ENCODE data around the gene MFSD6. TPM values are rescaled to one million over a fixed set of nuclear protein-coding genes. Genes with fewer than 3 reads are reported as not detected.

The MFSD6 gene
- total RNA-seq, 1 donor from 2014 or later = 52.4 TPM

- no peaks in the 10 kb centered on the region for H3K36me3 ChIP-seq (ENCODE audit: control insufficient read depth, insufficient read depth, low read length)
- H3K4me3 ChIP-seq (ENCODE audit: low read depth, low read length) = no peak overlapping the region
- TF ChIP-seq CTCF (IDR thresholded peaks at IDR 0.05; ENCODE audit: insufficient read depth, low read length, poor library complexity, severe bottlenecking) = no peak
- H3K27me3 ChIP-seq (ENCODE audit: control insufficient read depth, insufficient read depth, low read length) = no peaks in the 10 kb centered on the region
- no peak for DNase-seq (ENCODE audit: low read depth)
These were observed 41.8 kb downstream of the MFSD6 start for GRCh38 chr2:190449925-190450324.

- no peak for TF ChIP-seq CTCF (IDR thresholded peaks at IDR 0.05; ENCODE audit: insufficient read depth, low read length, poor library complexity, severe bottlenecking)
- no peak for DNase-seq (ENCODE audit: low read depth)
- Histone ChIP-seq H3K27me3 (ENCODE audit: control insufficient read depth, insufficient read depth, low read length) (no peaks in the 10 kb centered on the region), H3K4me3 (ENCODE audit: low read depth, low read length) (no peak overlapping the region), H3K36me3 (ENCODE audit: control insufficient read depth, insufficient read depth, low read length) (no peaks in the 10 kb centered on the region)
These were observed 42.2 kb downstream of the MFSD6 start for GRCh38 chr2:190450363-190450762.

DNA sequence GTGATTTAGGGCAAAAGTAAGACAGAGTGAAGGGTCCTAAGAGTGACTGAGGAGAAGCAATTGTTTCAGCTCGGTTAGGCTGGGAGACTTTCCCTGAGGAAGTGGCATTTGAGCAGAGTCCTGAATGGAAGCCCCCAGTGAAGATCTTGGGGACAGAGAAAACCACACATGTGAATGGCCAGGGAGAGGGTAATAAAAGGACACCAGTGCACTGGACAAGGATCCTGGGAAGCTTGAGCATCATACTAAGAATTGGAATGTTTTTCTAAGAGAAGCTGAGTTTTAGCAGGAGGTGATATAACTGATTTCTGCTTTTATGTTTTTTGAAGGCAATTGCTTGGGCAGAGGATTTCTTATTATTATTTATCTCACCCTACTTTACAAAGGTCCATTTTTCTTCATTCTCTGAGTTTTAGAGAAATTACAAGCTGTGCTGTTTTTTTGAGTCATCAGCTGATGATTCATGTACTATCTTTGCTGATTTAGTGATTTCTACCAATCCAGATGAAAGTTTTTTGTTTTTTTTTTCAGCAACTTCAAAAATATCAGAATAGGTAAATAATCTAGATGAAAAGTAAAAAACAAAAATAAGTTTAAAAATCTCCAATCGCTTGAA is 43.5 kb downstream of the MFSD6 start:
- no peak overlapping the region for H3K4me3 ChIP-seq (ENCODE audit: low read depth, low read length)
- H3K36me3 ChIP-seq (ENCODE audit: control insufficient read depth, insufficient read depth, low read length) = no peaks in the 10 kb centered on the region
- no peak for DNase-seq (ENCODE audit: low read depth)
- no peak for TF ChIP-seq CTCF (IDR thresholded peaks at IDR 0.05; ENCODE audit: insufficient read depth, low read length, poor library complexity, severe bottlenecking)
- H3K27me3 ChIP-seq (ENCODE audit: control insufficient read depth, insufficient read depth, low read length) = no peaks in the 10 kb centered on the region

DNA sequence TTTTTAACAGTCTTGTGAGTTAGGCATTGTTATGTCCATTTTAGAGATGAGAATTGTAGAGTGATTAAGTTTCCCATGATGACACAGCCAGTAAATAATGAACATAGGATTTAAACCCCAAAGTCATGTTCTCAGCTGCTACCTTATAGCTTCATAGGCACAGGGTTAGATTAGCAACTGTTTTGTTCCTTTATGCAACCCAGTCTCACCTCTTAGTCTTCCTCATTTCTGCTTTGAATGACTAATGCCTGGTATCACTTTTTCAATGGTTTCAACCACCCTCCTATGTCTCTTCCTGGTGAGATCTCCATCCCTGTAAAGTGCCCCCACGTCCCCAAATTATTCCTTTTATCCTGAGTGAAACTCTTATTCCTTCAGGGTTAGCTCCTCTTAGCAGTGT is 44.3 kb downstream of the MFSD6 start:
- no peak for TF ChIP-seq CTCF (IDR thresholded peaks at IDR 0.05; ENCODE audit: insufficient read depth, low read length, poor library complexity, severe bottlenecking)
- Histone ChIP-seq H3K4me3 (ENCODE audit: low read depth, low read length) (no peak overlapping the region), H3K27me3 (ENCODE audit: control insufficient read depth, insufficient read depth, low read length) (no peaks in the 10 kb centered on the region), H3K36me3 (ENCODE audit: control insufficient read depth, insufficient read depth, low read length) (no peaks in the 10 kb centered on the region)
- DNase-seq (ENCODE audit: low read depth) = no peak

- DNase-seq (ENCODE audit: low read depth) = no peak
- H3K27me3 ChIP-seq (ENCODE audit: control insufficient read depth, insufficient read depth, low read length) = no peaks in the 10 kb centered on the region
- no peaks in the 10 kb centered on the region for H3K36me3 ChIP-seq (ENCODE audit: control insufficient read depth, insufficient read depth, low read length)
- no peak overlapping the region for H3K4me3 ChIP-seq (ENCODE audit: low read depth, low read length)
- TF ChIP-seq CTCF (IDR thresholded peaks at IDR 0.05; ENCODE audit: insufficient read depth, low read length, poor library complexity, severe bottlenecking) = no peak
These were observed 46.6 kb downstream of the MFSD6 start for GRCh38 chr2:190454795-190455194.

Measured in kidney epithelial cell (primary cell).